Stimulated activated CD4-positive, alpha-beta T cell treated with anti-CD3 and anti-CD28 coated beads, Interleukin-2, amount 100 ng/mL, for 4 hours (primary cell): Measurements from ENCODE around the gene SECISBP2L.
A peak's percentile ranks its signal among the peaks of the same experiment; 100 is the strongest.
"Not testable (repeated sequence)": the region's sequence is repeated elsewhere in the genome, so short reads cannot be mapped to it uniquely, and the experiment has no call there.

Source experiments
- DNase-seq: peaks from one replicate; pipeline ENCODE4 v3.0.0-alpha.2; 2020; ENCODE audit warnings: low read depth

The SECISBP2L gene, protein sequence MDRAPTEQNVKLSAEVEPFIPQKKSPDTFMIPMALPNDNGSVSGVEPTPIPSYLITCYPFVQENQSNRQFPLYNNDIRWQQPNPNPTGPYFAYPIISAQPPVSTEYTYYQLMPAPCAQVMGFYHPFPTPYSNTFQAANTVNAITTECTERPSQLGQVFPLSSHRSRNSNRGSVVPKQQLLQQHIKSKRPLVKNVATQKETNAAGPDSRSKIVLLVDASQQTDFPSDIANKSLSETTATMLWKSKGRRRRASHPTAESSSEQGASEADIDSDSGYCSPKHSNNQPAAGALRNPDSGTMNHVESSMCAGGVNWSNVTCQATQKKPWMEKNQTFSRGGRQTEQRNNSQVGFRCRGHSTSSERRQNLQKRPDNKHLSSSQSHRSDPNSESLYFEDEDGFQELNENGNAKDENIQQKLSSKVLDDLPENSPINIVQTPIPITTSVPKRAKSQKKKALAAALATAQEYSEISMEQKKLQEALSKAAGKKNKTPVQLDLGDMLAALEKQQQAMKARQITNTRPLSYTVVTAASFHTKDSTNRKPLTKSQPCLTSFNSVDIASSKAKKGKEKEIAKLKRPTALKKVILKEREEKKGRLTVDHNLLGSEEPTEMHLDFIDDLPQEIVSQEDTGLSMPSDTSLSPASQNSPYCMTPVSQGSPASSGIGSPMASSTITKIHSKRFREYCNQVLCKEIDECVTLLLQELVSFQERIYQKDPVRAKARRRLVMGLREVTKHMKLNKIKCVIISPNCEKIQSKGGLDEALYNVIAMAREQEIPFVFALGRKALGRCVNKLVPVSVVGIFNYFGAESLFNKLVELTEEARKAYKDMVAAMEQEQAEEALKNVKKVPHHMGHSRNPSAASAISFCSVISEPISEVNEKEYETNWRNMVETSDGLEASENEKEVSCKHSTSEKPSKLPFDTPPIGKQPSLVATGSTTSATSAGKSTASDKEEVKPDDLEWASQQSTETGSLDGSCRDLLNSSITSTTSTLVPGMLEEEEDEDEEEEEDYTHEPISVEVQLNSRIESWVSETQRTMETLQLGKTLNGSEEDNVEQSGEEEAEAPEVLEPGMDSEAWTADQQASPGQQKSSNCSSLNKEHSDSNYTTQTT

DNA sequence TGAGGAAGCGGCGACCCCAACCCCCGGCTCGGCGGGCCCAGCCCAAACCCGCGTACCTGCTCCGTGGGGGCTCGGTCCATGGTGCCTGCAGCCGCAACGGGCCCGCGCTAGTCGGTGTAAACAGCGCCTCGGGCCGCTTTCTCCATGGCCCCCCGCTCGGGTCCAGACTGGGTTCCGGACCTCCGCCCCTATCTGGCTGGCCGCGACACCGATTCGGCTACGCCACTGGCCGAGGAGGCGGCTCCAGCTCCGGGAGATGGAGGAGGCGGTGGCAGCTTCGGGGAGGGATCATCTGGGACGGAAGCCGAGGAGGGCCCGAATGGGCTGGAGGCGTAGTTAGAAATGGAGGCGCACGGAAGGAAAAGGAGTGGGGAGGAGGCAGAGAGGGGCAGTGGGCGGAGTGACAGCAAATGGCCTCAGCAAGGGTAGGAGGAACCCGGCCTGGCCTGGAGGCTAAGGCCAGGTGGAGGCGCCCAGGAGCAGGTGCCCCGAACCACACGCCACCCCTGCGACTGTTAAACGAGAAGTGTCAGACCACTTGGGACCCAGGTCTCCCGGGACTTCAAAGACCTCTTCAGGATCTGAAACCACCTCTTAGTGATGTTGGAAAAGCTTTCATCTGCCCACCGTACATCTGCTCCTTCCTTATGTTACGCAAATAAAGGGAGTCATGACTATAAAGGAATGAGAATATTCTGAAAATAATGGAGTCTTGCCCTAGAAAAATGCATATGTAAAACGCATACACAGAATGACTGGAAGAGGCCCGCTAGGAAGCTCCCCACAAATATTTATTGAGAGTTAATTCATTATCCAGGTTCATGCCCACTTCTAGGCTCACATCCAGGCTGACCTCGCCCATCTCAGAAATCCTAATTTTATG, at the start of gene SECISBP2L:
TSS of gene SECISBP2L (minus strand) at position 227 of the 883 bp plus-strand sequence. CDS start at position 80, 147 bp downstream.
- DNase-seq: peak; percentile 79

DNA sequence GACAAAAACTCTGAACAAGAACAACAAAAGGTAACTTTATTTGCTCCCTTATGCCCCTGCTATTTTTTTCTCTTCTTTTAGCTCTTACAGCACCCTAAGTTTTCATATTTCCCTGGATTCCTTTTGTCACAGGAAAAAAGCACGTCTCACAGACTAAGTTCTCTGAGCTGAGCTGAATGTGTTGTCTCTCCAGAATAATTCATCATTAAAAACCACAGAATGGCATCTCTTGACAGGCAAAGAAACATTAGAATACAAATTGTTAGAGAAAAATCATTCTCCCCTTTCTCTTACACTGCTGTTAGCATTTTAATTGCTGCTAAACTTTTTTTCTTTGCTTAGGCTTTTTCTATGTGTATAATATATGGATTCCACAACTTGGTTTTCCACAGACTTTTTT, 48.7 kb upstream of the SECISBP2L start:
- DNase-seq: no peak

DNA sequence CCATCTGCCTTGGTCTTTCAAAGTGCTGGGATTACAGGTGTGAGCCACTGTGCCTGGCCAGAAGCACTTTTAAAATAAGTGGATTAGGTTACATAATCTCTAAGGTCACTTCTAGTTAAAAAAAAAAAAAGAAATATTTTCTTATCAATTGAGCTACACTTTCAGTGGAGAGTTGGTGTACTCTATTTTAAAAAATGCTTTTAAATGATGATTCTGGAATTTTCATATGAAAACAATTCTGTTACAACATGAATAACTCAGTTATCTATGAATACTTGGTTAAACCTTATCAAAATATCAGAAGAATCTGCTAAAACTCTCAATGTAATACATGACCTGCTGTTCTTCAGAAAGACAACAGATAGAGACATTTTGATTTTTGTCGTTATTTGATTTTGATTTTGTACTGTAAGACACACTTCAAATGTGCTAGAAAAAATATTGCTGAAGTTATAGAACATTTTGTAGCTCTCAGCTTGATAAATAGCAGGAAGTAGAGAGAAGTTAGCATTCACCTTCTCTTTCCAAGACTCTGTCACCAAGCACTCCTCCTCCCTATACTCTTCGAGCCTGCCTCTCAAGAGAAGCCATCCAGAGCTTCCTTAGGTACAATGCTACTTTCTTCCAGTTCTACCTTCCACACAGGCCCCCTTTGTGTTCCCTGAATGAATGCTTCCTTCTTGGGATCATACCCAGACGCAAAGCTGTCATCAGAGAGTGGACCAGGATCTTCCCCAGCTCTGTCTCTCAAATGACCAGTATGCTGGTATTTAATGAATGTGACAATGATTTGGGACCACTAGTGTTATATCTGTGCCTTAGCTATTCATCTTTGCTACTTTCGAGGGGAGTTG, 47.2 kb upstream of the SECISBP2L start:
- DNase-seq: no peak

DNA sequence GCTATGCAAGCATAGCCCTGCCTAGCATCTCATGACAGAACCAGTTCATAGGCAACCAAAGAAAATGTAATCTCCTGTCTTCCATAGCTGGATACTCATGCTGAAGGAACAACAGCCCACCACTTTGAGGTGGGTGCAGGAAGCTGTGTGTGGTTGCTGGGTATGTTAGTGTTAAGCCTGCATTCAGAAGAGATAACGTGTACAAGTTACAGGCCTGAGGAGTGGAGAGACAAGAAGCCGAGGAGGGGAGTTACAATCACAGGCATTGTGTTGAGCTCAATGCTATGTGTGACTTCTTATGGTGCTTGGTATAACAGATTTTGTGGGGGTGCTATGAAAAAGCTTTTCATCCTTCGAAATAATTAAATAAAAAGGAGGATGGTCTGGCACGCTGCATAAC, 42.8 kb upstream of the SECISBP2L start:
- no peak for DNase-seq

DNA sequence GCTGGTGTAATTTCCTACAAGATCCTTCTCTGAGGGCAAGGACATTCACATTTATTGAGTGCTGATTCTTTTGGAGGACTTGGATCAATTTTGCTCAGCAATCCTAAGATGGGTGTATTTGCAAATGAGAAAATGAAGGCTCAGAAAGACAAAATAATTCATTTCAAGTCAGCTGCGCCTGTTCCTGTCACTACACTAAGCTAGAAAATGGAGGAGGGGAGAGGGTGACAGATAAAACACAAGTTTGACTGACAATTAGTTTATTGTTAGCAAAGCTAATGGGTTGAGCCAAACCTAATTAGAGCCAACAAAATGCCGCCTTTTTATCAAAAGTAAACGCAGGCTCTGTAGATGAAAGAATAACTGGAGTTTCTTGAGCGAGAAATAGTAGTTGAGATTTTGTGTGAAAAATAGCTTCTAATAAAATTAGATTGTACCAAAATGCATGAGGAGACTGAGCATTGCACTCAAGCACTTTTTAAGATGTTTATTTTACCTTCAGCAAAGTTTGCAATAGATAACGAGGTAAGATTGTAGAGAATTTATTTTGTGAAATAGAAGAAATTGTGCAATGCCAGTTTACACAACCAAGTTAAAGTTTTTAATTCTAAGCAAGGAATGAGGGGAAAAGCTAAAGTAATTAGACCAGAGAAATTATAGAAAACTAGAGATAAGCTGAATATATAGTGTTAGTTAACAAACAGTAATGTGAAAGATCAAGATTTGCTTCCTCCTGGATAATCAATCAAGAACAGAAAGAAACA, 39.6 kb upstream of the SECISBP2L start:
- DNase-seq: no peak

DNA sequence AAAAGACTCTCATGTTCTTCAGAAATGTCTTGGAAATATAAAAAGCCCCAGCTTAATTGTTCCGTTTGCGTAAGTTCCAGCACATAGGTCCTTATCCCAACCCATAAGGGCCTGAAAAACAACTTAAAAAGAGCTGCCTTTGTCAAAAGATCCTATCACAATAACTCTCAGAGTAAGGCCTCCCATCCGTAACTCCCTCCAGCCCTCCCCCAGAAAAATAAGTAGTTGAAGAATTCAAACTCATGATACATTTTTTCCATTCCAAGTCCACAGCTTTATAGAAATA, 38.0 kb upstream of the SECISBP2L start:
- DNase-seq: no peak

DNA sequence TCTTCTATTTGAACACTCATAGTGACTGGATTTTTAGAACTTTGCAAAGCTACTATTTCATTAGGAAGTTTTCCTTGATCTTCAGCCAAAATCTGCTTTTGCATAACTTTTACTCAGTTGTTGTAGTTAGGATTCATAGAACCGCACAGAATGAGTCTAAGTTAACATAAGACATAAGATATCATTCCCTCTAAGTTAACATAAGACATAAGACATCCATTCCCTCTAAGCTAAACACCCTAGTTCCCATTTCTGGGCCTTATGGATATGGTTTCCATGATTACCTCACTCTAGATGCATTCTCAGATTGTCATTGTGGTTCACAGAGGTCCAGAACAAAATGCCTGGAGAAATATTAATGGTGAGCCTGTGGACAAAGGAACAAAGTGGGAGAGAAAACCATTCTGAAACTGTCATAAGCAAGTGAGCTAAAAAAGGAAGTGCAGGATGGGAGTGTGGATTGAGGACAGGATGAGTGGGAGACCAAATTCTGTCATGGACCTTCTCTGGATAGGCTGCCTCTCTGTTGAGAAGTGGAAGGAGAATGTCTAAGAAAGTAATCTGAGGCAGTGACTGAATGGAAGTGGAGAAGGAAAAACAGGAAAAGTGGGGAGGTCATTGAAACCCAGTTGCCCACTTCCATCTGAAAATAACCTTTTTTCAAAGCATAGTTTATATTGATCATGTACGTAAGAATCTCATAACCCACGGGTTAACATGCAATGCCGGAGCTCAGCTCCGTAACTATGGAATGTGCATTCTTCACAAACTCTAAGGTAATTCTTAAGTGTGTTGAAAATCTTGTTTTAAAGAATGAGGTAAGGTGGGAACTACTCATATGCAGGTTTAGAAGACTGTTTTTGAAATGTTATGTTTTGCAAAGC, 37.4 kb upstream of the SECISBP2L start:
- DNase-seq: no peak

DNA sequence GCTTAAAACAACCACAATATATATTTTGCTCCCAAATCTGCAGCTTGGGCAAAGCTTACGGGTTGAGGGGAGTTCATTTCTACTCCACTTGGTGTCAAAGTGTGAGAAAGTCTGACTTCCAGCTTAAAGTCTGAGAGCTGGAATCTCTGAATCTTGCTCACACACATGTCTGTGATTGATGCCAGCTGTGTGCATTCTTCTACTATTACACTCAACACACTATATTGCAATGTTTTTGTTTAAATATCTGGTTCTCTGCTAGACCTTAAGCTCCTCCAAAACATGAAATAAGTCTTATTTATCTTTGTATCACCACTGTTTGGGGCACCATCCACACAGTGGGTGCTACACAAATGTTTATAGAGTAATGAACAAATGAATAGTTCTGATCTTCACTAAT, 36.7 kb upstream of the SECISBP2L start:
- DNase-seq: no peak

DNA sequence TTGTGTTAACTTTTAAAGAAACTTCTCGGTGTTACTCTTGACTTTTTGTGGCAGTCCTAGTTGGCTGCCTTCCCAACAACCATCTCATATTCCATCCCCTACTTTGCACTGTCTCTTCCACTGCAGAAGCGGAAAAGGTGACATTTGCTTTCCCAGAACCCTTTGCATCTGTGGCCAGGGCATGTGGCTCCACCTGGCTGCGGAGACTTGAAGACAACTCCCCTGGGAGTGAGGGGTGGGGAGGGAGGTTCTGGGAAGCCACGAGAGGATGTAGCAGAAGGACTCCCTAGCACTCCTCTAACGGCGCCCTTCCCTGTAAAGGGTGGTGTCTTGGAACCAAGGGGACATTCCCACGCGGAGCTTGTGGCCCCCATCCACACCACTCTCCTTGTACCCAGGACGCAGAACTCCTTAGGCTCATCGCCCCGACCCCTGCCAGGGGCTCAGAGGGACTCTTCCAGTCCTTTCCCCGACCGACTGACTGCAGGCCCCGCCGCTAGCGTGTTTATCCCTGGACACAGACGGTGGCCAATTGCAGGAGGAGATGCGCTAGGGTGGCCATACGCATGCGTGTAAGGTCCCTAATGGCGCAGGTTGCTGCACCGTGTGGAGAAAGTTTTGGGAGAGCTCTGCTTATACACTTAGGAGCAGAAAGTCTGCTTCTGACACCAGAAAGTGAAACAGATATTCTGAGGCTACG, 33.2 kb upstream of the SECISBP2L start:
- DNase-seq: no peak

DNA sequence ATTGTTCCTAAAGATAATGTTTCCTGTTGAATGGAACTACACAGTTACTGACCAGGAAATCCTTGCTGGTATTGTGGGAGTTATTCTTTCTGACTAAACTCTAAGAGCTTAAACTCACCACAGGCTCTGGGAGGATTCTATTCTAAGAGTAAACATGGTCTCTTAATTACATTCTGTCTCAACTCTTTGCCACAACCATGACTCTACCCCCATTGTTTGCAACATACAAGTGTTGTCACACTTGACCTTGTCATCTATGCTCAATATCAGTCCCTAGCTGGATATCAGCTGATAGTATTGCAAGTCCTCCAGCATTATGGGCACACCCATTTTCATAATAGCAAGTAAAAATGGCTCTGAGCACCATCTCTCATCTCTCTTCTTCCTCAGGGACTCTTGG, 29.6 kb upstream of the SECISBP2L start:
- DNase-seq: no peak

DNA sequence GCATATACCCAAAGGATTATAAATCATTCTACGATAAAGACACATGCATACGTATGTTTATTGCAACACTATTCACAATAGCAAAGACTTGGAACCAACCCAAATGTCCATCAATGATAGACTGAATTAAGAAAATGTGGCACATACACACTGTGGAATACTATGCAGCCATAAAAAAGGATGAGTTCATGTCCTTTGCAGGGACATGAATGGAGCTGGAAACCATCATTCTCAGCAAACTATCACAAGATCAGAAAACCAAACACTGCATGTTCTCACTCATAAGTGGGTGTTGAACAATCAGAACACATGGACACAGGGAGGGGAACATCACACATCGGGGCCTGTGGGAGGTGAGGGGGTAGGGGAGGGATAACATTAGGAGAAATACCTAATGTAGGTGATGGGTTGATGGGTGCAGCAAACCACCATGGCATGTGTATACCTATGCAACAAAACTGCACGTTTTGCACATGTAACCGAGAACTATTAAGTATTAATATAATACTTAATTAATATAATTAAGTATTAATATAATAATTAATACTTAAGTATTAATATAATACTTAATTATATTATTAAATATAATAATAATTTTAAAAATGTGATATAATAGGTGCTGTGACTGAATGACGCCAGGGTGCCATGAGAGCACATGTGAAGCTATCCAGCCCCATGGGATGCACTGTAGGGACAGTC, 28.5 kb upstream of the SECISBP2L start:
- DNase-seq: not testable (repeated sequence)

DNA sequence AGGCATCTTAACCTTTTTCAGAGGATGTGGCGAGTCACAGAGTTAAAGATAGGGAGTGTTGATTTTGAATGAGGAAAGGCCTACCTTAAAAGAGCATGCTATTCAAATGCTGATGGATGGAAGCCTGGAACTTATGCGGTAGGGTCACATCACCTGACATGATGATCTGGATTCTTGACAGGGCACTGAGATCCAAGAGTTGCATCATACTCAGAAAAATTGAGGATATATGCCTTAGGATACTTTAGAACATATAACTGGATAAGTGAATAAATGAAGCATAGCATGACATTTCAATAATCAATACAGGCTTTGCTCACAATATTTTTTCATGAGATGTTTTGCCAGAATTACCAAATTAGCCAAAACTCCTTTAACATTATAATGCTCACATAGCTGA, 20.1 kb upstream of the SECISBP2L start:
- no peak for DNase-seq

DNA sequence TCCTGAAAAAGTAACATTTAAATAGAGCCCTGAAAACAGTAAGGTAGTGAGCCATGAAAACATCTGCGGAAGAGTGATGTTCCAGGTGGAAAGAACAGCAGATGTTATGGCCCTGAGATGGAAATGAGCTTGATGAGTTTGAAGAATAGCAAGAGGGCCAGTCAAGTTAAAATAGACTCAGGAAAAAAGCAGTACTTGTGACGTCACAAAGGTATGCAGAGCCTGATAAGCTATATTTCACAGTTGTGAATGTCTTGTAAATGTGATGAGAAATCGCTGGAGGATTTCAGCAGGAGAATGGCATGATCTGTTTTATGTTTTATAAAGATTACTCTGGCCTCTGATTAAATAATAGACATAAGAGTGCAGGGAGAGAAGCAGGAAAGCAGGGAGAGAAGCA, 18.6 kb upstream of the SECISBP2L start:
- DNase-seq: no peak

DNA sequence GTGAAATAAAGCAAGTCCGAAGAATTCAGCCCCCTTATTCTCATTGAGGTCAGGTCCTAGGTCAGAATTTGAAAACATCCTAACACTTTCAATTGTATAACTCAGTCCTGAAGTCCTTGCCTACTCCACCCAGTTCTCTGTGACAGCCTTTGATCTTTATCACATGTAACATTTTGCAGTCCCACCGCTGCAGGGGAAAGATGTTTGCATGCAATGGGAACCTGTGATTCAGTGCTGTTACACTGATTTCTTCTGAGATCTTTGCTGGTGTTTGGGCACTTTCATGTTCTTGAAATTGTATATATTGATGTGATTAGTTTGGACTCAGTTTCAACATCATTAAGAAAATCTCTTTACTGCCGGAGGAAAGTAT, 18.0 kb upstream of the SECISBP2L start:
- DNase-seq: no peak

DNA sequence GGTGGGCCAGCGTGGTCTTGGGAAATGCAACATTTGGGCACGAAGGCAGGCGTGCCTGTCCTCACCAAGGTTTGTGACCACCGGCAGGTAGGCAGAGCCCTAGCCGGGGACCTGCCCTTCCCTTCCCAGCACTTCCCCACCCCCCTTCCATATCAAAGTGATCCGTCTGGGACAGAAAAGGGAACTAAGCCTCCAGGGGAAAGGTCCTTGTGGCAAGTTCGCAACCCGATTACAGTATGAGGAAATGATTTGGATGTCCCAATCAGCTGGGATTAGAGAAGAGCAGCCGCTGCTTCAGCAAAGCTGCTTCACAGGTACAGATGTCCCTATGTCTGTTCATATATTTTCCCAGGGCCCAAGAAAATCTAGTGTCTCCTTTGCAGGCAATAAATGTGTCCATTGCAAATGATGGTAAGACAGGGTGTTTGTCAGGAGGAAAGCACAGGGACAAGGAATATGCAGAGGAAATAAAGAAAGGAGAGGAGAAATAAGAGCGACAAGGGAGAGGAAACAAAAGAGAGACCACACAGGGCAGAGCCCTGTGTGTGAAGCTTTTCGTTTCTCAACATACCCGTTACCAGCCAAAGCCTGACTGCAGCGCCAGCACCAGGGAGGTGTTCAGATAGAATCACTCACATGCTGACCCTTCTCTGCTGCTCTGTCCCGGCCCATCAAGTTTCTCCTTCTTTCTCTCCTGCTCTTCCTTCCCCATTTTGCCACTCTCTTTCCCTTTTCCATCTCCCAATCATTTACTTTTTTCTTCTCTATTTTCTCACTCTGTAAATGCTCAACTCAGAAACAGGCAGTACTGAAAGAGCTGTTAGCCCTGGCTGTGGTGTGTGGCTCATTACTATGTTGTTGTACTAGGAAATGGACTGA, 17.4 kb upstream of the SECISBP2L start:
- DNase-seq: no peak

DNA sequence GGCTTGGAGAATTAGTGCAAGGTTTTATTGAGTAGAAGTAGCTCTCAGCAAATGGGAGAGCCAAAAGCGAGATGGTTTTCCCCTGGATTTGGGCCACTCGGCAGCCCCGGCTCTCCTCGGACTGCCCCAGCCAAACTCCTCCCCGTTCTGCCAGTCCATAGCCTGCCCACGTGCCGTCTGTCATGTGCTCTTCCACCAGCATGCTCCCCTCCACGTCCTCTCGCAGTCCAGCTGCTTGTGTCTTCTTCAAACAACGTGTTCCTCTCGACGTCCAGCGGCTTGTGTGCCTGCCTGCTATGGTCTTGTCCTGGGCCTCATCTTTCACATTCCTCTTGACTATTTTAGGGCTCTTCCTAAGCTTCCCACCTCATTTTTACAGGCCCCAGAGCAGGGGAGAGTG, 16.7 kb upstream of the SECISBP2L start:
- DNase-seq: no peak
